ENCODE results near the gene LAMB4. TPM values are rescaled to one million over a fixed set of nuclear protein-coding genes. Genes with fewer than 3 reads are reported as not detected.

Gene LAMB4
- total and polyA plus RNA-seq, 2 of the 8 experiments (the other 6 are each of a cell fraction or from before 2014, with no cell fraction given), result not detected

DNA sequence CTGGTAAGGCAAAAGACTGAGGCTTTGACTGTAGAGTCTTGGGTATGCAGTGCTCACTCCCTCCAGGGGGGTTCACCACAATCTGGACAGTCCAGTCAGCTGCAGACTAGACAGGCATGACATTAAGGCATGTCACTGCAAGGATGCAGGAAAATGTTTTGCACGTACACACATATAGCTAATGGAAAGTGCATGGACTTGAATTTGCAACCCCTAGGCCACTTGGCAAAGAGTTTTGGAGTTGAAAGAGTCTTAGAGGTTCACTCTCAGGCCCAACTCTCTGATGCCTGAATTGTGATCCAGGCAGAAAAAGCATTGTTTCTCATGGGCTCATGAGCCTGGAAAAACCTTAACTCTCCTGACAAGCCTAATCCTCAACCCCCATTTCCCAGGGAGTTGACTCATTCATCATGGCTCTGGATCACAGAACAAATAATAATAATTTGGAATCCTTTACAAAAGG is 51.9 kb downstream of the LAMB4 start (continued):
- no peak for TF ChIP-seq SAP30 (IDR thresholded peaks at IDR 0.05; ENCODE audit: insufficient read depth, insufficient replicate concordance, low read length)
- no peak for TF ChIP-seq EGR1 (IDR thresholded peaks at IDR 0.05; ENCODE audit: borderline replicate concordance, low read depth, low read length)
- TF ChIP-seq KDM4A (IDR thresholded peaks at IDR 0.05; ENCODE audit: low read depth, low read length, severe bottlenecking), result no peak
- no peak for TF ChIP-seq CHD1 (IDR thresholded peaks at IDR 0.05; ENCODE audit: low read depth, low read length)
- TF ChIP-seq YY1 (IDR thresholded peaks at IDR 0.05; ENCODE audit: low read depth, low read length), result no peak
- TF ChIP-seq CREB1 (IDR thresholded peaks at IDR 0.05), result no peak
- TF ChIP-seq SIX5 (IDR thresholded peaks at IDR 0.05; ENCODE audit: low read depth, low read length), result no peak

Measured in H1 (cell line).